H1 (cell line): ENCODE data around the gene ASMTL. TPM values are rescaled to one million over a fixed set of nuclear protein-coding genes. Genes with fewer than 3 reads are reported as not detected.
A peak's percentile ranks its signal among the peaks of the same experiment; 100 is the strongest.
"Not testable (repeated sequence)": the region's sequence is repeated elsewhere in the genome, so short reads cannot be mapped to it uniquely, and the experiment has no call there.

Experiments used
- CTCF ChIA-PET: fragments of 300-600 bp; sonication (Branson Sonifier 250); formaldehyde crosslinking; loops from one replicate; lab custom pipeline; 2021; ENCODE audit not compliant: partially characterized antibody; lab: Charles Lee
- POLR2A ChIA-PET: fragments of 300-600 bp; sonication (Branson Sonifier 250); formaldehyde crosslinking; loops from one replicate; lab custom pipeline; 2021; ENCODE audit warnings: inconsistent platforms; ENCODE audit not compliant: partially characterized antibody; lab: Charles Lee
- DNase-seq, 2 experiments: peaks; one replicate each; pipeline versions ENCODE4 v3.0.0 to v3.0.0-alpha.2; 2010 to 2022; ENCODE audit warnings: low spot score in 2 of 2, low read depth in 1 of 2, mixed read lengths in 1 of 2
- FAIRE-seq: peaks from 2 replicates; lab custom pipeline; 2011; peaks lifted over from hg19 to GRCh38; lab: Jason Lieb, UNC
- H2AFZ ChIP-seq: 2 replicates; pipeline ENCODE4 v1.8.1; 2012; ENCODE audit warnings: low read length, inconsistent platforms
- H2AK5ac ChIP-seq: 2 replicates; pipeline ENCODE4 v1.6.1; 2013; ENCODE audit warnings: low read depth, low read length
- H2BK120ac ChIP-seq: replicated peaks from 2 replicates; pipeline ENCODE3; 2013; ENCODE audit warnings: low read depth, low read length, inconsistent platforms
- H2BK12ac ChIP-seq: 2 replicates; pipeline ENCODE4 v1.6.1; 2013; ENCODE audit warnings: low read depth, low read length
- H2BK15ac ChIP-seq: 2 replicates; pipeline ENCODE4 v1.6.1; 2013; ENCODE audit warnings: low read length
- H2BK20ac ChIP-seq: 2 replicates; pipeline ENCODE4 v1.6.1; 2013; ENCODE audit warnings: low read length
- H2BK5ac ChIP-seq: 2 replicates; pipeline ENCODE4 v1.6.1; 2013; ENCODE audit warnings: low read depth, low read length
- H3K14ac ChIP-seq: 2 replicates; pipeline ENCODE4 v1.6.1; 2013; ENCODE audit warnings: inconsistent platforms; ENCODE audit not compliant: insufficient read length
- H3K18ac ChIP-seq: 2 replicates; pipeline ENCODE4 v1.6.1; 2013; ENCODE audit warnings: low read length; ENCODE audit errors: extremely low read depth
- H3K23ac ChIP-seq: 2 replicates; pipeline ENCODE4 v1.6.1; 2013; ENCODE audit warnings: inconsistent platforms; ENCODE audit not compliant: insufficient read length
- H3K23me2 ChIP-seq: 2 replicates; pipeline ENCODE4 v1.6.1; 2013; ENCODE audit warnings: low read depth, low read length
- H3K27ac ChIP-seq: 2 replicates; pipeline ENCODE4 v1.6.1; 2011; ENCODE audit warnings: low read depth, low read length, inconsistent platforms
- H3K27me3 ChIP-seq, 4 experiments: replicated peaks in 1 of 4; 1 replicate in 1 of 4; 2 replicates in 3 of 4; pipeline versions ENCODE4 v1.6.1 to v1.8.1; 2011 to 2013; ENCODE audit warnings: low read length in 3 of 4, mild to moderate bottlenecking in 3 of 4, inconsistent platforms in 2 of 4, mixed read lengths in 2 of 4, moderate library complexity in 1 of 4; ENCODE audit not compliant: control insufficient read depth in 3 of 4, insufficient read depth in 3 of 4; ENCODE audit errors: extremely low read depth in 1 of 4
- H3K36me3 ChIP-seq, 4 experiments: 2 replicates each; pipeline versions ENCODE4 v1.6.1 to v1.8.1; 2011 to 2013; ENCODE audit warnings: mild to moderate bottlenecking in 4 of 4, low read length in 3 of 4, moderate library complexity in 2 of 4, control low read depth in 1 of 4, inconsistent platforms in 1 of 4; ENCODE audit not compliant: insufficient read depth in 4 of 4, control insufficient read depth in 2 of 4
- H3K4ac ChIP-seq: replicated peaks from 2 replicates; pipeline ENCODE3; 2013; ENCODE audit warnings: low read length, low read depth, mixed read lengths, inconsistent platforms; ENCODE audit not compliant: insufficient read length
- H3K4me1 ChIP-seq, 4 experiments: replicated peaks in 1 of 4; 1 replicate in 1 of 4; 2 replicates in 3 of 4; pipeline versions ENCODE4 v1.6.1 to v1.8.1; 2011 to 2013; ENCODE audit warnings: low read length in 3 of 4, inconsistent platforms in 2 of 4, mixed read lengths in 1 of 4; ENCODE audit not compliant: insufficient read depth in 4 of 4, control insufficient read depth in 3 of 4
- H3K4me2 ChIP-seq, 2 experiments: 2 replicates each; pipeline versions ENCODE4 v1.6.1 to v1.8.1; 2011 to 2013; ENCODE audit warnings: low read depth in 2 of 2, low read length in 2 of 2, control low read depth in 1 of 2, inconsistent platforms in 1 of 2, mild to moderate bottlenecking in 1 of 2; ENCODE audit not compliant: insufficient read depth in 1 of 2
- H3K4me3 ChIP-seq, 4 experiments: fragments of 200-600, 300-600 bp in 1 of 4; sonication (generic), shearing (Covaris generic), sonication (Bioruptor Twin) in 1 of 4; 2 replicates each; pipeline versions ENCODE4 v1.5.1 to v1.8.1; 2011 to 2016; ENCODE audit warnings: low read length in 4 of 4, low read depth in 3 of 4, control low read depth in 2 of 4, inconsistent platforms in 2 of 4, mild to moderate bottlenecking in 2 of 4, mixed read lengths in 1 of 4, moderate library complexity in 1 of 4; ENCODE audit not compliant: insufficient read depth in 2 of 4; ENCODE audit errors: extremely low read depth in 1 of 4
- H3K56ac ChIP-seq: replicated peaks from 2 replicates; pipeline ENCODE3; 2013; ENCODE audit warnings: low read depth, mild to moderate bottlenecking, mixed read lengths, low read length, inconsistent platforms; ENCODE audit not compliant: insufficient read length
- H3K79me1 ChIP-seq: 2 replicates; pipeline ENCODE4 v1.6.1; 2013; ENCODE audit warnings: low read depth, low read length, control low read depth
- H3K79me2 ChIP-seq, 2 experiments: 2 replicates each; pipeline versions ENCODE4 v1.6.1 to v1.8.1; 2012 to 2013; ENCODE audit warnings: low read length in 2 of 2, mild to moderate bottlenecking in 2 of 2, inconsistent platforms in 1 of 2; ENCODE audit not compliant: insufficient read depth in 2 of 2, control insufficient read depth in 1 of 2
- H3K9ac ChIP-seq, 4 experiments: replicated peaks in 1 of 4; 1 replicate in 1 of 4; 2 replicates in 3 of 4; pipeline versions ENCODE4 v1.6.1 to v1.8.1; 2011 to 2013; ENCODE audit warnings: low read depth in 3 of 4, low read length in 3 of 4, control low read depth in 2 of 4, mild to moderate bottlenecking in 2 of 4, moderate library complexity in 2 of 4, inconsistent platforms in 1 of 4; ENCODE audit errors: extremely low read depth in 1 of 4
- H3K9me3 ChIP-seq, 2 experiments: 2 replicates each; pipeline versions ENCODE4 v1.6.1 to v1.8.1; 2012 to 2013; ENCODE audit warnings: mild to moderate bottlenecking in 2 of 2, moderate library complexity in 2 of 2, control low read depth in 1 of 2, inconsistent platforms in 1 of 2, low read depth in 1 of 2, low read length in 1 of 2, mixed read lengths in 1 of 2; ENCODE audit not compliant: insufficient read depth in 2 of 2
- H4K20me1 ChIP-seq, 2 experiments: replicated peaks in 1 of 2; 2 replicates each; pipeline versions ENCODE3 to v1.8.1; 2011 to 2013; ENCODE audit warnings: inconsistent platforms in 2 of 2, low read length in 2 of 2, mild to moderate bottlenecking in 1 of 2; ENCODE audit not compliant: insufficient read depth in 2 of 2, control insufficient read depth in 1 of 2
- H4K5ac ChIP-seq: 2 replicates; pipeline ENCODE4 v1.6.1; 2013; ENCODE audit warnings: low read length, low read depth, mixed read lengths, inconsistent platforms; ENCODE audit not compliant: insufficient read length
- H4K8ac ChIP-seq: 2 replicates; pipeline ENCODE4 v1.8.0; 2013; ENCODE audit warnings: mild to moderate bottlenecking, moderate library complexity, low read length, inconsistent platforms; ENCODE audit not compliant: insufficient read depth; ENCODE audit errors: extremely low read depth
- H4K91ac ChIP-seq: replicated peaks from 2 replicates; pipeline ENCODE3; 2013; ENCODE audit warnings: low read length, mixed read lengths, inconsistent platforms; ENCODE audit not compliant: insufficient read length
- EP300 ChIP-seq, 2 experiments: IDR thresholded peaks; 1 replicate in 1 of 2; 2 replicates in 1 of 2; pipeline ENCODE4 v1.6.1; 2011 to 2012; ENCODE audit warnings: low read depth in 2 of 2, low read length in 2 of 2, mild to moderate bottlenecking in 2 of 2, borderline replicate concordance in 1 of 2, inconsistent platforms in 1 of 2, moderate library complexity in 1 of 2
- WGBS, 2 experiments: shearing (Covaris generic) in 1 of 2; methylation state at CpG; one replicate each; pipeline versions ENCODE4 v1.1.6 to v1.1.7; 2013 to 2015; ENCODE audit warnings: low lambda C conversion rate in 2 of 2, mixed read lengths in 2 of 2, inconsistent platforms in 1 of 2, low coverage in 1 of 2, missing lambda C conversion rate in 1 of 2; ENCODE audit not compliant: insufficient replicate concordance in 2 of 2, insufficient coverage in 1 of 2, insufficient read length in 1 of 2; ENCODE audit errors: extremely low coverage in 1 of 2, missing lambda C conversion rate in 1 of 2; 5-methylcytosine and 5-hydroxymethylcytosine counted together
- polyA plus RNA-seq, 7 experiments: library from polyadenylated mRNA; depleted of rRNA in 3 of 7; stranded (reverse) in 5 of 7; unstranded in 2 of 7; fragments of >200 nt in 5 of 7; fragments of 200-250 nt in 2 of 7; gene quantifications; 1 replicate in 5 of 7; 2 replicates in 1 of 7; 4 replicates in 1 of 7; pipeline versions ENCODE4 v1.2.1 to v1.2.3, GENCODE V29; 2011 to 2013; ENCODE audit warnings: missing spikeins in 2 of 7, mixed read lengths in 2 of 7
- total RNA-seq: library from RNA; stranded (reverse); fragmentation: NEBNext Ultra II Directional; extraction: Animal tissue kit (Norgen Biotek cat#: 25700); gene quantifications from 2 replicates; pipeline ENCODE4 v1.2.1, GENCODE V29; 2021

The ASMTL gene
- total and polyA plus RNA-seq, 2 of the 8 experiments (the other 6 are each of a cell fraction or from before 2014, with no cell fraction given) = 75.6 to 81.4 TPM

DNA sequence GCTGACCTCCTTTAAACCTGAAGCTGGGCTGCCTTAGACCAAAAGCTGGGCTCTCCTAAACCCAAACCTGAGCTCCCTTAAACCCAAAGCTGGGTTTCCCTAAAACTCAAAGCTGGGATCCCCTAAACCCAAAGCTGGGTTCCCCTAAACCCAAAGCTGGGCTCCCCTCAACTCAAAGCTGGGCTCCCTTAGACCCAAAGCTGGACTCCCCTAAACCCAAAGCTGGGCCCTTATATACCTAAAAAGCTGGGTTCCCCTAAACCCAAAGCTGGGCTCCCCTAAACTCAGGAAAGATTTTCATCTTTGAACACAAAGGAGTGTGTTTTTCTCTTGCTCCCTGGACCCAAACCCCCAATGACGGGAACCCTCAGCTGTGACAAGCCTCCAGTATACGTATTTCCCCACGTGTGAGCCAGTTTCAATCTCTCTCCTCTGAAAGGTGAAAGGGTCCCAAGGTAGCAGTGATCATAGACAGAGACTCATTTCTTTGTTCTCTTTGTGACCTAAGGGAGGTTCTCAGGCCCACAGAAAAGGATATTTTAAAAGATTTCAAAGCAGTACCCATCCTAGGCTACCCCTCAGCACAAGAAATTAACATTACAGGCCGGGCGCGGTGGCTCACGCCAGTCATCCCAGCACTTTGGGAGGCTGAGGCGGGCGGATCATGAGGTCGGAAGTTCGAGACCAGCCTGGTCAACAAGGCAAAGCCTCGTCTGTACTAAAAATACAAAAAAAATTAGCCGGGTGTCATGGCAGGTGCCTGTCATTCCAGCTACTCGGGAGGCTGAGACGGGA, 31.3 kb upstream of the ASMTL start (continued):
- no peak for TF ChIP-seq EP300 (IDR thresholded peaks at IDR 0.05; ENCODE audit: borderline replicate concordance in 1 of 2, low read depth in 2 of 2, low read length in 2 of 2)

- H3K4me2 ChIP-seq = peak overlapping the region; percentile 64 to 74; a peak in 2 of 4 replicates
- peak overlapping the region; percentile 8; the same call in 1 of the 2 replicates for H2AK5ac ChIP-seq
- H2BK12ac ChIP-seq, H4K8ac ChIP-seq, H3K27ac ChIP-seq, H3K36me3 ChIP-seq, DNase-seq, H4K20me1 ChIP-seq, H3K14ac ChIP-seq, H3K79me2 ChIP-seq, H3K18ac ChIP-seq, CTCF ChIA-PET, H3K4ac ChIP-seq, H4K91ac ChIP-seq, H2BK120ac ChIP-seq, H3K56ac ChIP-seq, H3K23ac ChIP-seq, H2AFZ ChIP-seq, H3K9ac ChIP-seq, H3K27me3 ChIP-seq, FAIRE-seq, H3K4me3 ChIP-seq, H2BK15ac ChIP-seq, POLR2A ChIA-PET, H3K79me1 ChIP-seq, H3K23me2 ChIP-seq, H2BK20ac ChIP-seq: not testable (repeated sequence)
- peak overlapping the region; percentile 8 for H4K5ac ChIP-seq
- H3K4me1 ChIP-seq = peaks cover 4 to 11% (median 5%) of the 10 kb centered on the region in 4 experiments; a peak in 5 of 7 replicates
- H2BK5ac ChIP-seq = 0 out of 2 replicates have a peak overlapping the region, but pooled peaks have one; percentile 4
- WGBS, 2 experiments = 100% methylated on average over 1 of the region's 2 CpGs; no CpG with 5 or more reads in 1 of the 2 experiments
- H3K9me3 ChIP-seq = peaks cover 0 to 10% of the 10 kb centered on the region in 2 experiments; a peak in 2 of 4 replicates
These were observed 29.8 kb upstream of the ASMTL start for GRCh38 chrX:1482530-1482928.
